ENCODE measurements around the gene MMAB. TPM values are rescaled to one million over a fixed set of nuclear protein-coding genes. Genes with fewer than 3 reads are reported as not detected.
A peak's percentile ranks its signal among the peaks of the same experiment; 100 is the strongest.

Gene MMAB
- total and polyA plus RNA-seq, 5 donors: 37.0 to 50.7 (median 43.4) TPM

- intact Hi-C loops (cut with DNase I): no loop called here
- ATAC-seq (no peak), DNase-seq (no peak)
- no peaks in the 10 kb centered on the region for H3K27me3 ChIP-seq (ENCODE audit: control insufficient read depth, insufficient read depth)
- 78% methylated on average over 12 of the region's 12 CpGs for WGBS
- no peak overlapping the region for H3K4me3 ChIP-seq (ENCODE audit: low read length)
- H3K9me3 ChIP-seq (ENCODE audit: control insufficient read depth, low read length): no peaks in the 10 kb centered on the region
- H3K27ac ChIP-seq (ENCODE audit: low read length): no peak overlapping the region
- peaks cover 5% of the 10 kb centered on the region for H3K4me1 ChIP-seq (ENCODE audit: control insufficient read depth, insufficient read depth, low read length)
These were observed 23.0 kb downstream of the MMAB start for GRCh38 chr12:109550281-109550680.

DNA sequence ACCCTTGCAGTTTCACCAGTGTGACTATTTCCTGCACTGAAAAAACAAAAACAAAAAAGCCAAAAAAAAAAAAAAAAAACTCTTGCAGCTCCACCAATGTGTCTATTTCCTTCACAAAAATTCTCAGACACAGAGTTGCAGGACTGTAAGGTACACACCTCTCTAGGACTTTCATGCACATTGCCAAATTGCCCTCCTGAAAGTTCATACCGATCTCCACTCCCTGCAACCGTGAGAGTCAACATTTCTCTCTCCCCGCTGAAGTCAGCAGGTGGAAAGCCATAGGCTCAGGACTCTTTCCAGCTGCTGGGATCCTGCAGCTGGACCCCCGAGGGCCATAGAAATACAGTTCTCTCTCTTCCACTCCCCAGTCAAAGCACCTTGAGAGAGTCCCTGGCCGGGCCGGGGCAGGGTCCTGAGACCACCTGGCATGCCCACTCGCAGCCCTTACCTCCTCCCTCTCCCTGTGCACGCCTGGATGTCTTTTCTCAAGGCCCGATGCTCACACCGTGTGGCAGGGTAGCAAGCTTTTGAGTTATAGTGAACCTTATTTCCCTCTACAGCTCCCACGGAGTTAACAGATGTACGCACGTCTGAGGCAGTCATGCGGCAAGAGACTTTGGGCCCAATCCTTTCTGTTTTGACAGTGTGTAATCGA lies 23.6 kb downstream of the MMAB start:
- intact Hi-C loops (cut with DNase I): no loop called here
- Histone ChIP-seq H3K27me3 (ENCODE audit: control insufficient read depth, insufficient read depth) (no peaks in the 10 kb centered on the region), H3K9me3 (ENCODE audit: control insufficient read depth, low read length) (no peaks in the 10 kb centered on the region), H3K4me1 (ENCODE audit: control insufficient read depth, insufficient read depth, low read length) (peaks cover 7% of the 10 kb centered on the region), H3K27ac (ENCODE audit: low read length) (no peak overlapping the region), H3K4me3 (ENCODE audit: low read length) (no peak overlapping the region)
- WGBS: 58% methylated on average over 15 of the region's 15 CpGs
- no peak for ATAC-seq
- no peak for DNase-seq

GRCh38 chr12:109548258-109548657 lies 25.0 kb downstream of the MMAB start:
- no peak for DNase-seq
- ATAC-seq: no peak
- WGBS: 75% methylated on average over 4 of the region's 4 CpGs
- intact Hi-C loops (cut with DNase I): no loop called here
- Histone ChIP-seq H3K27ac (ENCODE audit: low read length) (no peak overlapping the region), H3K27me3 (ENCODE audit: control insufficient read depth, insufficient read depth) (no peaks in the 10 kb centered on the region), H3K4me1 (ENCODE audit: control insufficient read depth, insufficient read depth, low read length) (peaks cover 7% of the 10 kb centered on the region), H3K4me3 (ENCODE audit: low read length) (no peak overlapping the region), H3K9me3 (ENCODE audit: control insufficient read depth, low read length) (no peaks in the 10 kb centered on the region)

DNA sequence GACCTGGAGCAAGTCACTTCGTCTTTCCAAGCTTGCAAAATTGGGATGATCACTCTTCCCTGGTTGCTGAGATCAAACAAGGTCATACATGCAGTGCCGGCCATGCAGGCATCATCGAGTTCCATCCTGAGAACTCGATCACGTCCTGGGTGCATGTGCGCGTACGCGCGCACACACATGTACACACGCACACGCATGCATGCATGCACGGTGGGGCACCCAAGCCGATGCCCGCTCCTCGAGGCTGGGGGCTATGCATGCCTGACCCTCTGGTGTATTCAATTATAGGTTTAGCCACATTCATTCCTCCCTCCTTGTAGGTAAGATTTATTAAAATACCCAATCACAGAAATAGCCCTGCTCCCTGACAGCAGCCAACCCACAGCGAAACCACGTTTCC lies 26.0 kb downstream of the MMAB start:
- DNase-seq (peak in 1 of 3 donors; percentile 22), ATAC-seq (no peak)
- Histone ChIP-seq H3K4me3 (ENCODE audit: low read length) (no peak overlapping the region), H3K27ac (ENCODE audit: low read length) (no peak overlapping the region), H3K27me3 (ENCODE audit: control insufficient read depth, insufficient read depth) (no peaks in the 10 kb centered on the region), H3K4me1 (ENCODE audit: control insufficient read depth, insufficient read depth, low read length) (peaks cover 7% of the 10 kb centered on the region), H3K9me3 (ENCODE audit: control insufficient read depth, low read length) (no peaks in the 10 kb centered on the region)
- intact Hi-C loops (cut with DNase I): no loop called here
- WGBS: 90% methylated on average over 18 of the region's 18 CpGs

DNA sequence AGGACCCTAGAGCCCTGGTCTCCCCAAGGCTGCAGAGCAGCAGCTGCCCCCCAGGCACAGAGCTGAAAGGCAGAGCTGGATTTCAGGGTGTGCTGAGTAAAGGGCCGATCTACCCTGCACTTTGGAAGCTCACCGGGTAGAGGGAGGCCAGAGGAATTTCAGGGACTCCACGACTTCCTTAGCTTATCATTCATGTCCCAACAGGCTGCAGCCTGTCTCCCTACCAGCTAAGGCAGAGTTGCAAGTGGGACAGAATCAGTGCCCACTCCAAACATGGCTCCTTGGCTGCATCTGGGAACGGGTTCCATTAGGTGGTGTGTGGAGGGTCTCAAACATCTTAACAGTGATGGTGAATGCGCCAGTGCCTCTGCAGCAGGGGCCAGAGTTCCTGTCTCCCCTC lies 27.5 kb downstream of the MMAB start:
- intact Hi-C loops (cut with DNase I): no loop called here
- DNase-seq (no peak), ATAC-seq (no peak)
- no peak overlapping the region for H3K4me3 ChIP-seq (ENCODE audit: low read length)
- 52% methylated on average over 5 of the region's 5 CpGs for WGBS
- H3K9me3 ChIP-seq (ENCODE audit: control insufficient read depth, low read length): no peaks in the 10 kb centered on the region
- no peak overlapping the region for H3K27ac ChIP-seq (ENCODE audit: low read length)
- peaks cover 7% of the 10 kb centered on the region for H3K4me1 ChIP-seq (ENCODE audit: control insufficient read depth, insufficient read depth, low read length)
- H3K27me3 ChIP-seq (ENCODE audit: control insufficient read depth, insufficient read depth): no peaks in the 10 kb centered on the region

DNA sequence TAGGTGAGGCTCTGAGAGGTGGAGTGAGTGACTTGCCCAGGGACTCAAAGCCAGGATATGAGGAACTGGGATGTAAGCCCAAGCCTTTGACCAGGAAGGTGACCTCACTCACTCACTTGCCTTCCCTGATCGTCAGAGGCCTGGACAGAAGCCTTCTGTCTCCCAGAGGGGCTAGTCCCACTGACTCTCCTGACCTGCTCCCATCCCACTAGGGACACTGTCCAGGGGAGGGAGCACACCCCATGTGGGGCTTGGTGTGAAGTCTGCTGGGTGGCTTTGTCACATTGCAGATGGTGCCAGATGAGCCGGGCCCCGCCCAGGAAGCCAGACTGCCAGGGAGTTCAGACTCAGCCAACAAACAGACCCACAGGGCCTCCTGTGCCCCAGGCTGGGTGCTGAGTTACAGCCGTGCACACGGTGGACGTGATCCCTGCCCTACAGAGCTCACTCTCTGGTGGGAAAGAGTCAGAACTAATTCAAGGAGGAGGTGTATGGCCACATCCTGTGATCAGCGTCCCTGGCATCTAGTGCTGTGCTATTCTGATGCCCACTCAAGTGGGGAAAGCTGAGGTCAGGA lies 28.3 kb downstream of the MMAB start:
- no peak overlapping the region for H3K27ac ChIP-seq (ENCODE audit: low read length)
- 28% methylated on average over 7 of the region's 7 CpGs for WGBS
- DNase-seq: peak in 1 of 3 donors; percentile 68
- H3K9me3 ChIP-seq (ENCODE audit: control insufficient read depth, low read length): no peaks in the 10 kb centered on the region
- H3K4me1 ChIP-seq (ENCODE audit: control insufficient read depth, insufficient read depth, low read length): peaks cover 7% of the 10 kb centered on the region
- intact Hi-C loops (cut with DNase I): no loop called here
- peak; percentile 55 to 73 for ATAC-seq
- H3K4me3 ChIP-seq (ENCODE audit: low read length): no peak overlapping the region
- no peaks in the 10 kb centered on the region for H3K27me3 ChIP-seq (ENCODE audit: control insufficient read depth, insufficient read depth)

- Histone ChIP-seq H3K9me3 (ENCODE audit: control insufficient read depth, low read length) (no peaks in the 10 kb centered on the region), H3K27me3 (ENCODE audit: control insufficient read depth, insufficient read depth) (no peaks in the 10 kb centered on the region), H3K4me1 (ENCODE audit: control insufficient read depth, insufficient read depth, low read length) (peaks cover 7% of the 10 kb centered on the region), H3K4me3 (ENCODE audit: low read length) (no peak overlapping the region), H3K27ac (ENCODE audit: low read length) (no peak overlapping the region)
- 89% methylated on average over 6 of the region's 6 CpGs for WGBS
- ATAC-seq (no peak), DNase-seq (no peak)
- intact Hi-C loops (cut with DNase I): no loop called here
These were observed 30.4 kb downstream of the MMAB start for GRCh38 chr12:109542876-109543275.

- WGBS: 76% methylated on average over 2 of the region's 2 CpGs
- Histone ChIP-seq H3K27me3 (ENCODE audit: control insufficient read depth, insufficient read depth) (no peaks in the 10 kb centered on the region), H3K27ac (ENCODE audit: low read length) (no peak overlapping the region), H3K4me3 (ENCODE audit: low read length) (no peak overlapping the region), H3K4me1 (ENCODE audit: control insufficient read depth, insufficient read depth, low read length) (peaks cover 7% of the 10 kb centered on the region), H3K9me3 (ENCODE audit: control insufficient read depth, low read length) (no peaks in the 10 kb centered on the region)
- DNase-seq (no peak), ATAC-seq (no peak)
- intact Hi-C loops (cut with DNase I): no loop called here
These were observed 31.3 kb downstream of the MMAB start for GRCh38 chr12:109542014-109542413.

- no peaks in the 10 kb centered on the region for H3K27me3 ChIP-seq (ENCODE audit: control insufficient read depth, insufficient read depth)
- H3K27ac ChIP-seq (ENCODE audit: low read length): no peak overlapping the region
- H3K4me3 ChIP-seq (ENCODE audit: low read length): no peak overlapping the region
- H3K9me3 ChIP-seq (ENCODE audit: control insufficient read depth, low read length): no peaks in the 10 kb centered on the region
- ATAC-seq: no peak
- H3K4me1 ChIP-seq (ENCODE audit: control insufficient read depth, insufficient read depth, low read length): peaks cover 7% of the 10 kb centered on the region
- DNase-seq: no peak
- 66% methylated on average over 4 of the region's 4 CpGs for WGBS
- intact Hi-C loops (cut with DNase I): no loop called here
These were observed 31.9 kb downstream of the MMAB start for GRCh38 chr12:109541413-109541726.

- intact Hi-C loops (cut with DNase I): no loop called here
- peaks cover 7% of the 10 kb centered on the region for H3K4me1 ChIP-seq (ENCODE audit: control insufficient read depth, insufficient read depth, low read length)
- H3K9me3 ChIP-seq (ENCODE audit: control insufficient read depth, low read length): no peaks in the 10 kb centered on the region
- WGBS: 96% methylated on average over 16 of the region's 16 CpGs
- DNase-seq (peak in 1 of 3 donors; percentile 34), ATAC-seq (no peak)
- H3K27me3 ChIP-seq (ENCODE audit: control insufficient read depth, insufficient read depth): no peaks in the 10 kb centered on the region
- no peak overlapping the region for H3K27ac ChIP-seq (ENCODE audit: low read length)
- H3K4me3 ChIP-seq (ENCODE audit: low read length): no peak overlapping the region
These were observed 32.5 kb downstream of the MMAB start for GRCh38 chr12:109540526-109541412.

DNA sequence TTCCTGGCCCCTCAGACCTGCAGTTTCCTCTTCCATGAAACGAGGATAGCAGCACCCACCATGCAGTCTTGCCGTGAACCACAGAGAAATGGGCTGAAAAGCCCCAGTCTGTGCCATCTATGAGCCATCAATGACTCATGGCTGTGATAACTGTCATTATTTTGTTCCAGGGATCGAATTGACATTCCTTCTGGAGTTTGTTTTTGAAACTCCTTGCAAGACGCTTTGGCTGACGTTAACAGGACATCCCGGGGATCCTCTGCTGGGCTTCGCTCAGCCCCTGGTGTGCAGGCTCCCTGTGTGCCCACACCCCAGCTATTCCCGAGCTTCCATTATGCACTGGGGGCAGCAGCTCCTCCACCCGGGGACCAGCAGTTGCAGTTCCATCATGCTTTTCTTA lies 33.8 kb downstream of the MMAB start:
- intact Hi-C loops (cut with DNase I): no loop called here
- H3K4me1 ChIP-seq (ENCODE audit: control insufficient read depth, insufficient read depth, low read length): no peaks in the 10 kb centered on the region
- WGBS: 65% methylated on average over 9 of the region's 9 CpGs

More for the DNA sequence above, 33.8 kb downstream of the MMAB start:
- Histone ChIP-seq H3K27ac (ENCODE audit: low read length) (no peak overlapping the region), H3K4me3 (ENCODE audit: low read length) (no peak overlapping the region), H3K27me3 (ENCODE audit: control insufficient read depth, insufficient read depth) (no peaks in the 10 kb centered on the region), H3K9me3 (ENCODE audit: control insufficient read depth, low read length) (no peaks in the 10 kb centered on the region)
- DNase-seq (no peak), ATAC-seq (no peak)

Data from right cardiac atrium (tissue), 5 donors.